ENCODE measurements around the gene CRYGA.

DNA sequence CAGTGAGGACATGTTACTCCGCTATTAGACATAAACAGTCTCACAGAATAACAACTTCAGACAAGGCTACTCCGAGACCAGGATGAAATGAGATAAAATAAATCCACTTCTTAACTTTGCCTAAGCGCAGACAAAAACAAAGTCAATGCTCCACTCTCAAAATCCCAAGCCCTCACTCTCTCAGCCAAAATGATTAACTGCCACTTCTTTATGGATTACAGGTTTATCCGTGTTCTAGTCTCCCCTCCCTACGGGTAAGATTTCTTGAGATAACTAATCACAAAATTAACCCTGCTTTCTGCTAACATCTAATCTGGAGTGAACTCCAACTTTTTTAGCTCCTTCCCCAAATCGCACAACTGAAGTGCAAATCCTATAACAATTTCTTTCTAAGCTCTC, 32.7 kb downstream of the CRYGA start:
- TF ChIP-seq EZH2 (IDR thresholded peaks at IDR 0.05; ENCODE audit: low read depth), result no peak
- TF ChIP-seq, protein P1, sequence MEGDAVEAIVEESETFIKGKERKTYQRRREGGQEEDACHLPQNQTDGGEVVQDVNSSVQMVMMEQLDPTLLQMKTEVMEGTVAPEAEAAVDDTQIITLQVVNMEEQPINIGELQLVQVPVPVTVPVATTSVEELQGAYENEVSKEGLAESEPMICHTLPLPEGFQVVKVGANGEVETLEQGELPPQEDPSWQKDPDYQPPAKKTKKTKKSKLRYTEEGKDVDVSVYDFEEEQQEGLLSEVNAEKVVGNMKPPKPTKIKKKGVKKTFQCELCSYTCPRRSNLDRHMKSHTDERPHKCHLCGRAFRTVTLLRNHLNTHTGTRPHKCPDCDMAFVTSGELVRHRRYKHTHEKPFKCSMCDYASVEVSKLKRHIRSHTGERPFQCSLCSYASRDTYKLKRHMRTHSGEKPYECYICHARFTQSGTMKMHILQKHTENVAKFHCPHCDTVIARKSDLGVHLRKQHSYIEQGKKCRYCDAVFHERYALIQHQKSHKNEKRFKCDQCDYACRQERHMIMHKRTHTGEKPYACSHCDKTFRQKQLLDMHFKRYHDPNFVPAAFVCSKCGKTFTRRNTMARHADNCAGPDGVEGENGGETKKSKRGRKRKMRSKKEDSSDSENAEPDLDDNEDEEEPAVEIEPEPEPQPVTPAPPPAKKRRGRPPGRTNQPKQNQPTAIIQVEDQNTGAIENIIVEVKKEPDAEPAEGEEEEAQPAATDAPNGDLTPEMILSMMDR (conservative IDR thresholded peaks at IDR 0.05), result no peak
